HG03025 (cell line): ENCODE data around the gene FIBIN.

Experiments
- ATAC-seq: cut with Tn5 transposase; IDR thresholded peaks from one replicate; pipeline ENCODE4 v1.9.1; 2021; ENCODE audit warnings: mild to moderate bottlenecking, moderate library complexity; ENCODE audit not compliant: unreplicated experiment, low FRiP score

FIBIN gene

GRCh38 chr11:27018902-27019529 lies 25.1 kb downstream of the FIBIN start:
- no peak for ATAC-seq

DNA sequence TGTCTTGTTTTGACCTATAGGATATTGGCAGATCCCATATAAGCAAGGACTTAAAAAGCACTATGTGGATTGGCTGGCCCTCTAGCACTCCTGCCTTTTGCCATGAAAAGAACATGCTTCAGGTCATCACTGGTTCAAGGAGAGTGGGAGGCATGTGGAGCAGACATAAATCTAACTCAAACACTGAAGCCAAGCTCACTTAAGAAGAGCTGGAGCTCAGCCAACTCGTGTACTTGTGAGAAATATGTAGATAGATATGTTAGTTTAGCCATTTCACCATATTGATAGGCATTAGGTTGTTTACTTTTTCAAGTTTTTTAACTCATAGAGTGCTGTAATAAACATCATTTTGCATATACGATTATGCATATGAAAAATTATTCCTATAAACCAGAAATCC lies 26.8 kb downstream of the FIBIN start:
- ATAC-seq = no peak

- ATAC-seq = no peak
These were observed 28.8 kb downstream of the FIBIN start for GRCh38 chr11:27022659-27023251.

GRCh38 chr11:27024865-27025264 lies 31.0 kb downstream of the FIBIN start:
- no peak for ATAC-seq

DNA sequence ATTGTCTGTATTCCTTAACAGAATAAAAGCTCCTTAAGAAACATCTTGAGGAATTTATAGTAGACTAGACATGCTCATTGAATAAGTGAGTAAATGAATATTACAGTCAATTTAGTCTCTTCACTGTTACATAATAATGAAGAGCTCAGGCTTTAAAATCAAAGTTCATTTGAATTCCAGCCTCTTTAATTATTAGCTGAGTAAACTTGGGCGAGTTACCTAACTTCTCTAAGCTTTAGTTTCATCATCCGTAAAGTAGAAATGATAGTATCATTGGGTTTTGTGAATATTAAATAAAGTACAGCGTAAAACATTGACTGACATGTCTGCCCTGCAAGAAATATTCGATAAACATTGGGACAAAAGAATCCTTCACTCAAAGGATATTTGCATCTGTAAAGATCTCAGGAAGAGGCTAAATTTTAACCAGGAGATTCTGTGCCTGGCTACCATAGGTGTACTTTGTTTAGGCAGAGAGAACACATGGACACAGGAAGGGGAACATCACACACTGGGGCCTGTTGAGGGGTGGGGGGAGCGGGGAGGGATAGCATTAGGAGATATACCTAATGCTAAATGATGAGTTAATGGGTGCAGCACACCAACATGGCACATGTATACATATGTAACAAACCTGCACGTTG lies 31.5 kb downstream of the FIBIN start:
- ATAC-seq = no peak

DNA sequence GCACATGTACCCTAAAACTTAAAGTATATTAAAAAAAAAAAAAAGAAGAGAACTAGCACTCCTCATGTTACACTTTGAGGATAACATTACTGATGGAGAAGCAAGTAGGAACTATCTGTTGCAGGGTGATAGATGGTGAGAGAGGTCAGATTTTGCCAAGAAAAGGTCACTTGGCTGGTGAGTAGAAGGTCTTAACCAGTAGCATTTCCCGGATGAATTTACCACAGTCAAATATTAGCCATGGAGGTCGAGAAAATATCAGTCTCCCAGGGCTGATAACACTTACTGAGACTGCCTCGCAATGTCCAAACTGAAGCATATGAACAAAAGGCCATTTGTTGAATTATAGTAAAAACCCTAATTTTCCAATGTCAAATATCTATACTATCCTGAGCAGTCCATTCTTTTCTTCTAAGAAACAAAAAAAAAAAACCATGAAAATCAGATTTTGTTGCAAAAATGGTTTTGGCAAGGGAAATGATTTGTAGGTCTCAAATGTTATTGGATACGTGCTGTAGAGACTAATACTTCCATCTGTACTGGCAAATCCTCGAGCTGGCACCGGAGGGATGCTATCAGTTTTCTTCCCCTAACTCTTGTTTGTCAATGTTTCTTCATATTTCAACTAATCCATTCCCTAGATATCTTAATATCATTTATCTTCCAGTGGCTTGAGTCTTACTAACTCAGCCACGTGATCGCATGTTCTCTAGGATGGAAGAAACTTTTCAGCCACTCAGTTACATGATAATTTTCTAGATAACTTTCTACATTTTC lies 32.2 kb downstream of the FIBIN start:
- no peak for ATAC-seq

- ATAC-seq = no peak
These were observed 34.7 kb downstream of the FIBIN start for GRCh38 chr11:27028561-27028965.

DNA sequence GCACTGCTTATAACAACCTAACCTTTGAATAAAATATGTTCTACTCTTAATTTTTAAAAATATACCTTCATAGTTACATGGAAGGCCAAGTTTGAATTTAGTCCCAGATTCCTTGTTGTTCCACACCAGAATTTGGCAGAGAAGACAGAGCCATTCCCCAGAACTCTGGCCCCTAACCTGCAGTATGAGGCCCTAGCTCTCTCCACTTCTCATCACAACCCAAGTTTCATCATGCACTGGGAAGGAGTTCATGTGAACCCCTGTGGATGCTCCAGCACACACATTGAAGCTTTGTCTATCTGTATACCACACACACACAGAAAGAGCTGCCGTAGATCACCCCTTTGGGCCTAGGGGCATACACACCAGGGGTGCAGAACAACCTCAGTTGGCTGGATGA lies 36.1 kb downstream of the FIBIN start:
- ATAC-seq = no peak

- ATAC-seq = no peak
These were observed 37.8 kb downstream of the FIBIN start for GRCh38 chr11:27031754-27032153.

GRCh38 chr11:27039873-27040272 lies 46.0 kb downstream of the FIBIN start:
- ATAC-seq = no peak

- no peak for ATAC-seq
These were observed 46.6 kb downstream of the FIBIN start, which contains the start of gene BBOX1 for GRCh38 chr11:27040302-27041115. Gene BBOX1 (plus strand): TSS chr11:27040815. CDS start chr11:27055431, 14,616 bp downstream.

DNA sequence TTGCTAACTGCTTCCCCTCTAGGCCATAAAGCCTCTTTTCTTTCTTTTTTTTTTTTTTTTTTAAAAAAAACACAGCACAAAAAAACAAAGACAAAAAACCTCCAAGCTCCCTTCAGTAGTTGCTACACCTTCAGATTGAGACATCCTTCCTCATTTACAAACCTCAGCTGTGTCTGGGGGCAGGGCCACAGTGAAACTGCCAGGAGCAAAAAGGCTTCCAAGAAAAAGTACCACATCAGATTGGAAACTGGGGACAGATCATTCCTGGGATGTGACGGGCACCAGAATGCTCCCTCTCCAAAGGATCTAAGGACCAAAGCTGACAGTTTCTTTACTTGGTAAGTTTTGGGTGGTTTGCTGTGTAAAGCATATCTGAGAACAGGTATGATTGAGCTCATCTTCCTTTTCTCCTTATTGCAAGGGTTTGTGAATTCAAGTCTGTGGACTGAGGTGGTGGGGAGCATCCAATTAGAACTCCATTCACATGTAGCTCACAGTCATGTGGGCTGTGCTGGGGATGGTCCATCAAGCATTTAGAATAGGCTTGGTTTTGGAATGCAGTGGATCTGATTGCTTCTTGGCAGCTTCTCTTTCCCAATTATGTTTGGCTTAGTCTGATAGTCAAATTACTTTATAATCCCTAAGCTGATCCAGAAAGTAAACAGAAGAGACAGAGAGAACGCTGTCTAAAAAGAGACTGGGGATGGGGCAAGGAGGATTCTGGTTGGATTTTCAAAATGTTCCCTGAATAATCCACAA lies 47.4 kb downstream of the FIBIN start:
- no peak for ATAC-seq
